NCI-H524 (cell line): ENCODE measurements around the gene HOXD11.

ENCODE experiments used
- DNase-seq, 2 experiments: peaks; one replicate each; lab custom pipeline; 2025; lab: John Stamatoyannopoulos, UW

HOXD11 gene

GRCh38 chr2:176105078-176105729, 1.9 kb upstream of the HOXD11 start:
- DNase-seq: peak; percentile 15 to 25

GRCh38 chr2:176105730-176106580, 1.1 kb upstream of the HOXD11 start:
- DNase-seq: no peak

GRCh38 chr2:176107731-176108181, 676 bp downstream of the HOXD11 start:
- peak in 1 of 2 experiments; percentile 36 for DNase-seq

GRCh38 chr2:176109192-176109901, 2.3 kb downstream of the HOXD11 start:
- DNase-seq: no peak

- DNase-seq: no peak
These were observed 2.9 kb downstream of the HOXD11 start for GRCh38 chr2:176109946-176110345.

GRCh38 chr2:176110415-176111308, 3.6 kb downstream of the HOXD11 start:
- no peak for DNase-seq

GRCh38 chr2:176111309-176111663, 4.2 kb downstream of the HOXD11 start:
- peak in 1 of 2 experiments; percentile 64 for DNase-seq

GRCh38 chr2:176111846-176112374, 4.8 kb downstream of the HOXD11 start:
- DNase-seq: no peak

GRCh38 chr2:176112375-176113302, 5.6 kb downstream of the HOXD11 start:
- no peak for DNase-seq

GRCh38 chr2:176114120-176114929, 7.2 kb downstream of the HOXD11 start:
- no peak for DNase-seq

- DNase-seq: no peak
These were observed 8.0 kb downstream of the HOXD11 start for GRCh38 chr2:176114930-176115625.

- DNase-seq: no peak
These were observed 9.1 kb downstream of the HOXD11 start, which contains the start of gene HOXD10 for GRCh38 chr2:176115883-176116813. TSS of gene HOXD10 (plus strand) at chr2:176116778. CDS start at chr2:176116834, 56 bp downstream.

- DNase-seq: no peak
These were observed 10.2 kb downstream of the HOXD11 start for GRCh38 chr2:176117162-176117822.

GRCh38 chr2:176117823-176118371, 10.8 kb downstream of the HOXD11 start:
- DNase-seq: no peak

- DNase-seq: peak; percentile 40 to 55
These were observed 11.7 kb downstream of the HOXD11 start for GRCh38 chr2:176118601-176119339.
